Measurements from ENCODE around the gene RASD1.
"Not testable (repeated sequence)": the region's sequence is repeated elsewhere in the genome, so short reads cannot be mapped to it uniquely, and the experiment has no call there.

The RASD1 gene

GRCh38 chr17:17467720-17468119, 28.5 kb downstream of the RASD1 start:
- DNase-seq: peak; percentile 36

DNA sequence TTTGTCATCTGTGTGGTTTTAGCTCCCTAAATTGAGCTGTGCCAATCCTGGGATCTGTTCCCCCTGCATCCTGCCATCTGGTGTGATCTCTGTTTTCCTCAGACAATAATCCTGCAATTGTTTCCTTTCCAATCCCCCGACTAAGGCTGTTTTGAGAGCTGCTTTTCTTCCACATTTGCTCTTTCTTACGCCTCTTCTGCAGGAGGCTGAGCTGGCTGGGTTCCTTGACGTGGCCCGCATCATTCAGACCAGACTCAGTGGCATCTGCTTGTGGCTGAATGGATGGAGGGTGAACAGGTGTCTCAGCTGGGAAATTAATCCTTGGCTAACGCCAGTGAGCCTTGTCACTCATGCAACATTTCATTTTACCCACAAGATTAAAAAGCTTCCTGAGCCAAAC, 29.2 kb downstream of the RASD1 start:
- DNase-seq: no peak

GRCh38 chr17:17466511-17466910, 29.7 kb downstream of the RASD1 start:
- DNase-seq: no peak

DNA sequence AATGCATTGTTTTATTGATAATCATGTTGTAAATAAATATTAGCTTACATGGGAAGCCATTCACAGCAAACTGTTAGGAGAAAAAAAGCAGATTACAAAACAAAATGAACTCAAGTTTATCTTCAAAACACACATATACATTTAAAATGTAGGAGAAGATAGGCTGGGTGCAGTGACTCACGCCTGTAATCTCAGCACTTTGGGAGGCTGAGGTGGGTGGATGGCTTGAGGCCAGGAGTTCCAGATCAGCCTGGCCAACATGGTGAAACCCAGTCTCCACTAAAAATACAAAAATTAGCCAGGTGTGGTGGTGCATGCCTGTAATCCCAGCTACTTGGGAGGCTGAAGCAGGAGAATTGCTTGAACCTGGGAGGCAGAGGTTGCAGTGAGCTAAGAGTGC, 30.3 kb downstream of the RASD1 start:
- DNase-seq: not testable (repeated sequence)

DNA sequence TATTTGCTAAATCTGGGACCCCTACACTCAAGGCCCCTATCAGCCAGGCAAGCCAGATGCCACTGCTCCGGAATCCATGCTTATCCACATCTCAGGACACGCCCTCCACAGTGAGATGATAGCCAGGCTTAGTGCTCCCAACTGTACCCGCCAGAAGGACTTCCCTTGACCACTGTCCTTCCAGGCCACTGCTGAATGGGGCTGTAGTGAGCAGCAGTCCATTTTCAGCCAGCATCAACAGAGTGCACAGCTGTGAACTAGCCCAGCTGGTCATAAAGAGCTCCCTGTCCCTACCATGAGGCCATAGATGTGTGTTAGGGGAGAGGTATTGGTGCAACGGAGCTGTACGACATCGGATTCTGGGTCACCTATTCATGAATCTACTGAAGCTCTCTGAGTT, 32.4 kb downstream of the RASD1 start:
- no peak for DNase-seq

DNA sequence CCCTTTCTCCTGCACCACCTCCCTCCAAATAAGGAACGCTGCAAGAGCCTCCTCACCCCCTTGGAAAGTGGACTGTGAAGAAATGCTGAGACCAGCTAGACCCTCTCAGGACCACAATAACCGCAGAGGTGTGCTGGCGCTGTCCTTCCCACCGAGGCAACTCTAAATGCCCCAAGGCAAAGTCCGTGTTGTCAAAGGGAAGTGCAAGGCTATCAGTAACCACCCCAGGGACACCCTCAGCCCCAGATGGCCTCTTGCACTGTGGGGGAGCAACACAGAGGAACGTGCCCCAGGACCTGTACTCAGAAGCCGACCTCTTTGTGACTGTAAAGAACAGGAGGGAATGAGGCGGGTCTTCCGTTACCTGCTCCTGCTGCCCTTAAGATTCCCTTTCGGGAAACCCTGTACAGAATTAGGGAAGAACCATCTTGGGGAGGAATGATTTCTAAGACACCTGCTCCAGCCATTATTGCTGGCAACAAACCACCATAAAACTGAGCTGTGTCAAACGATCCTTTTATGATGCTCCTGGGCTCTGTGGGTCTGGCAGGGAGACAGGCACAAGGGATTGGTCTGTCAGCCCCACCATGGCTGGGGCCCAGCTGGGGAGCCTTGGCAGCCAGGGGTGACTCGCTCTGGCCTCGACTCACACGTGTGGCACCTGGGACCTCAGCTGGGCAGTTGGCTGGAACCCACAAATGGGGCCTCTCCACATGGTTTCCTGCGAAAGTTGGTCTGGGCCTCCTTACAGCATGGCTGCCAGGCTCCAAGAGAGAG, 34.0 kb downstream of the RASD1 start:
- DNase-seq: no peak

GRCh38 chr17:17460038-17460437, 36.2 kb downstream of the RASD1 start:
- no peak for DNase-seq

GRCh38 chr17:17457680-17458079, 38.5 kb downstream of the RASD1 start:
- DNase-seq: no peak

DNA sequence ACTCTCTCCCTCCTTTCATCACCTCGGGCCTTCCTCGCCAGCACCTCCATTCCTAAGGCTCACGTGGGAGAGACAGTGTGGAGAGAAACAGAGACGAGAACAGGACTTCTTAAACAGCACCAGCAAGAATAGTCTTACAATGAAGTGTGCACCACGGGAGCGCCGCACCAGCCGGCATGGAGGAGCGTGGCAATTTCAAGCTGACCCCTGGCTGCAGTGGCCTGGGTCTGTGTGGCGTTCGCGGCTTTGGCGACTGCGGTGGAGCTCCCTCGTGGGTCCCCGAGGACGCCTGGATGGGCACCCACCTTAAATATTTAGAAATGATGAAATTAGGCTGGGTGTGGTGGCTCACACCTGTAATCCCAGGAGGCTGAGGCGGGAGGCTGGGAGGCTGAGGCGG, 39.9 kb downstream of the RASD1 start:
- DNase-seq: no peak

GRCh38 chr17:17455173-17455572, 41.0 kb downstream of the RASD1 start:
- no peak for DNase-seq

- not testable (repeated sequence) for DNase-seq
Observed at GRCh38 chr17:17454700-17455099, 41.5 kb downstream of the RASD1 start.

DNA sequence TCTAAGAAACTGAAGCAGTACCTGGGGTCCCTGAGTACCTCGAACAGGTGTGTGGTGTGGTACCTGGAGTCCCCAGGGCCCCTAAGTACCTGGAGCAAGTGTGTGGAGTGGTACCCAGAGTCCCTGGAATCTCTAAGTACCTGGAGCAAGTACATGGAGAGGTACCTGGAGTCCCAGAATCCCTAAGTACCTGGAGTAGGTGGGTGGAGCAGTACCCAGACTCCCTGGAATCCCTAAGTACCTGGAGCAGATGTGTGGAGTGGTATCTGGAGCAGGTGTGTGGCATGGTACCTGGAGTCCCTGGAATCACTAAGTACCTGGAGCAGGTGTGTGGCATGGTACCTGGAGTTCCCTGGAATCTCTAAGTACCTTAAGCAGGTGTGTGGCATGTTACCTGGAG, 41.9 kb downstream of the RASD1 start:
- no peak for DNase-seq

GRCh38 chr17:17453088-17453487, 43.1 kb downstream of the RASD1 start:
- no peak for DNase-seq

DNA sequence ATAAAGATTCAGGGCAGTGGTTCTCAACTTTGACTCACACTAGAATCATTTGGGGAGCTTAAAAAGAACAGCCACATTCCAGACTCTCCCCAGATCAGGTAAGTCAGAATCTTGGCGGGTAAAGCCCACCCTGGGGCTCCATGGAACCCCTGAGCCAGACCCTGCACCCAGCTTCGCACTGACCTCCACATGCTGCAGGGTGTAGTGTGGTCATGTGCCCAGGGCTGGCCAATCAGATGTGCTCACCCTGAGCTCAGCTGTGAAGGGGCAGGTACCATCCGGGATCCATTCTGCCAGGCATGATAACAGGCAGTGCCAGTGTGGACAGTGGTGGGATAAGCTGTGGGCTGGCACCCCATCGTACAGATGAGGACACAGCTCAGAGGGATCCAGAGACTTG, 47.5 kb downstream of the RASD1 start:
- DNase-seq: no peak

DNA sequence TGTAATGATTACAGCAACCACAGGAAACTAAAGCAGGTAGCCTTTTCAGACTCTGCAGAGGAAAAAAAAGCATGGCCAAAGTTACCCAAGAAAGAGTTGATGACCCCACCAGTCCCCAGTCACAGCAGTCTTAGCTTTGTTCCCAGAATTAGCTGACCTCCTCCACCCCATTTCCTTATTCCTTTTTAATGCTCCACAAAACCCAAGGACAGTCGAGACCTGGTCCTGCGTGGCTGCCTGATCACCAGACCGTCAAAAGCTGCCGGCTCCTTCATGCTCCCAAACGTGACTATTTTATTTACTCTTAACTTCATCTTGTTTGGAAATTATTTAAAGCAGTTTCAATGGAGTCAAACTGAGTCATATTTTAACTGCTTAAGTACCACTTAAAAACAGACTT, 48.1 kb downstream of the RASD1 start:
- no peak for DNase-seq

DNA sequence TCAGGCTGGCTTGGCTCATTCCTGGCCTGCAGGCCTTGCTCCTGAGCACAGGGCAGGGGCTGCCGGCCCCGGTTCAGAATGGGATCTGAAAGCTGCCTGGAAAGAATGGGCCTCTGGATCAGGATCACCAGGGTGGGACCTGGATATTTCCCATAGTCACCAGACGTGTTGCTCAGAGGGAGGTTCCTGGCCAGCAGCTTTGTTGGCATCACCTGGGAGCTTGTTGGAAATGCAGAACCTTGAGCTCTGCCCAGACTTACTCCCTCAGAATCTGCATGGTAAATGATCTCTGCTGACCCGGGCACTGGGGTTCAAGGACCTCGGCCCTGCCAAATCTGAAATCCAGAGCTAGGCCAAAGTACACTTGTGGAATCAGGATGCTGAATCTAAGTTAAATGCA, 48.9 kb downstream of the RASD1 start:
- DNase-seq: no peak

DNA sequence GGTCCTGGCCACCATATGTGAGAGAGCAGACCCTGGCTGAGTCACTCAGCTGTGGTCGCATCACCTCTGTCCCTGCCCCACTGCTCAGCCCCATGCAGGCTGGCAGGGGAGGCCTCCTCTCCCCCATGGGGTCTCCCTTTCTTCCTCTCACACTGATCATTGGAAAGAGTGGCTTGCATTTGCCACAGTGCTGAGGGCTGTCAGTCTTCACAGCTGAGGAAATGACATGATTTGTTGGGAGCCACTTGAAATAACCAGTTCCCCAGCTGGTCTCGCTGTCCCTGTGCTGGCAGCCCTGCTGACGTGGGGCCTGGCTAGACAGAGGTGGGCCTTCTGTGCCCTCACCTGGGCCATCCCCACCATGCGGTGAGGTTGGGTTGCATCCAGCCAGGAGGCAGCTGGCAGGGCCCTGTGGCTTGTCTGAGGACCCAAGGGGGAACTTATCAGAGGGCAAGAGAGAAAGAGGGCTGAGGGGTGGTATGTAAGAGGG, 49.5 kb downstream of the RASD1 start:
- DNase-seq: peak; percentile 18

DNA sequence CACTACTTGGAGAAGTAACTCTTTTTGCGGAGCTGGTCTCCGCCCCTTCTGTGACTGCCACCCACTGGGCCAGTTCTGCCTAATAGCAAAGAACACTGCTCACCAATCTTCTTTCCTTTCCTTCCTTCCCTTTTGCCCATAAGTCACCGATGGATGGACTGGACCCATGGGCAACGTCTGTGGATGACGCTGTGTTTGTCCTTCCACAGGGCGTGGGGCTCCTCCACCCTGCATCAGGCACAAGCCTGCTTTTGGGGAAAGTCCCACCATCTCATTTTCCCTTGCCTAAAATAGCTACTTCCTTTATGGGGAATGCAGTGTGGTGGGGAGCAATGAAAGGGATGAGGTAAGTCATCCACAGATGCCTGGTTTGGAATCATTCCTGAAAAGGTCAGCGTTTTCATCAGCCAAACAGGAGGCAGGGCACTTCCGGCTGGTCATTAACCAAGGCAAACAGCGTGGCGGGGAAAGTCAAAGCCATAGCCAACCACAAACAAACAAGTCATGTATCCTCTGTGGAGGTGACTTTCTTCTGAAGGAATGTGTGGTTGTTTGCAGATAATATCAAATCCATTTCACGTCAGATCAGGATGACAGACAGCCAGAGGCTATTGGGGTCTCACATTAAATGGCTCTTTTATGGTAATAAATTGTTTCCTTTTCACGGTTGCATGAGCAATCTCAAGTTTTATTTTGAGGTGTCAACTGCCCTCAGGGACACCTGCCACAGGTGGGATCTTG, 50.1 kb downstream of the RASD1 start:
- DNase-seq: peak; percentile 58

GRCh38 chr17:17445296-17445924, 50.8 kb downstream of the RASD1 start:
- DNase-seq: peak; percentile 43

Measured in NCI-H510A treated with DMSO at 0.1 percent for 48 hours (cell line).